Parathyroid adenoma (tissue), 2 donors: ENCODE data around the gene SOBP.

Source experiments
- H2AFZ ChIP-seq: fragments of 300-600 bp; sonication (generic); one replicate; pipeline ENCODE4 v1.7.0; 2017; ENCODE audit warnings: antibody characterized with exemption, mild to moderate bottlenecking
- H3K27ac ChIP-seq: fragments of 300-600 bp; sonication (generic); one replicate; pipeline ENCODE4 v1.7.0; 2017
- H3K27me3 ChIP-seq: fragments of 300-600 bp; sonication (generic); one replicate; pipeline ENCODE4 v1.7.0; 2017; ENCODE audit warnings: low read length; ENCODE audit not compliant: control insufficient read depth, insufficient read depth
- H3K36me3 ChIP-seq: fragments of 300-600 bp; sonication (generic); one replicate; pipeline ENCODE4 v1.7.0; 2017; ENCODE audit warnings: low read length; ENCODE audit not compliant: control insufficient read depth, insufficient read depth
- H3K4me1 ChIP-seq: fragments of 300-600 bp; sonication (generic); one replicate; pipeline ENCODE4 v1.7.0; 2017; ENCODE audit warnings: control low read depth
- H3K4me2 ChIP-seq: fragments of 300-600 bp; sonication (generic); one replicate; pipeline ENCODE4 v1.7.0; 2017; ENCODE audit warnings: low read length
- H3K4me3 ChIP-seq: fragments of 300-600 bp; sonication (generic); one replicate; pipeline ENCODE4 v1.7.0; 2017; ENCODE audit warnings: low read depth, low read length
- H3K79me2 ChIP-seq: fragments of 300-600 bp; sonication (generic); one replicate; pipeline ENCODE4 v1.7.0; 2017; ENCODE audit warnings: control low read depth
- H3K9ac ChIP-seq: fragments of 300-600 bp; sonication (generic); one replicate; pipeline ENCODE4 v1.7.0; 2017; ENCODE audit warnings: mild to moderate bottlenecking
- H3K9me3 ChIP-seq: fragments of 300-600 bp; sonication (generic); one replicate; pipeline ENCODE4 v1.7.0; 2017; ENCODE audit warnings: low read length; ENCODE audit not compliant: control insufficient read depth
- CTCF ChIP-seq: fragments of 300-600 bp; sonication (generic); IDR thresholded peaks from one replicate; pipeline ENCODE4 v1.7.0; 2017; ENCODE audit warnings: antibody characterized with exemption, mild to moderate bottlenecking
- donor health status: primary hyperparathyroidism.

The SOBP gene

GRCh38 chr6:107569473-107569872, 79.6 kb downstream of the SOBP start:
- Histone ChIP-seq H2AFZ (no peak overlapping the region), H3K36me3 (no peaks in the 10 kb centered on the region), H3K4me3 (no peak overlapping the region), H3K4me1 (peaks cover 4% of the 10 kb centered on the region), H3K9me3 (no peaks in the 10 kb centered on the region), H3K4me2 (no peak overlapping the region), H3K27ac (no peak overlapping the region), H3K9ac (no peak overlapping the region), H3K27me3 (no peaks in the 10 kb centered on the region), H3K79me2 (peaks cover 16% of the 10 kb centered on the region)
- TF ChIP-seq CTCF = no peak

GRCh38 chr6:107571354-107571753, 81.4 kb downstream of the SOBP start:
- no peak overlapping the region for H3K9ac ChIP-seq
- H3K79me2 ChIP-seq = peaks cover 22% of the 10 kb centered on the region

GRCh38 chr6:107572886-107573285, 83.0 kb downstream of the SOBP start:
- no peak for TF ChIP-seq CTCF
- H3K79me2 ChIP-seq = peaks cover 26% of the 10 kb centered on the region
- peaks cover 4% of the 10 kb centered on the region for H3K4me1 ChIP-seq
- no peak overlapping the region for H2AFZ ChIP-seq
- H3K4me3 ChIP-seq = no peak overlapping the region
- H3K4me2 ChIP-seq = no peak overlapping the region
- H3K27ac ChIP-seq = no peak overlapping the region
- H3K27me3 ChIP-seq = no peaks in the 10 kb centered on the region
- no peaks in the 10 kb centered on the region for H3K36me3 ChIP-seq
- no peaks in the 10 kb centered on the region for H3K9me3 ChIP-seq
- H3K9ac ChIP-seq = no peak overlapping the region

More at GRCh38 chr6:107571354-107571753, 81.4 kb downstream of the SOBP start:
- TF ChIP-seq CTCF = no peak
- no peak overlapping the region for H3K27ac ChIP-seq
- no peak overlapping the region for H3K4me2 ChIP-seq
- H3K4me1 ChIP-seq = peaks cover 4% of the 10 kb centered on the region
- no peak overlapping the region for H2AFZ ChIP-seq
- H3K36me3 ChIP-seq = no peaks in the 10 kb centered on the region
- H3K4me3 ChIP-seq = no peak overlapping the region
- no peaks in the 10 kb centered on the region for H3K27me3 ChIP-seq
- no peaks in the 10 kb centered on the region for H3K9me3 ChIP-seq

- Histone ChIP-seq H3K9ac (no peak overlapping the region), H3K36me3 (no peaks in the 10 kb centered on the region), H2AFZ (no peak overlapping the region), H3K4me2 (no peak overlapping the region), H3K27ac (no peak overlapping the region), H3K79me2 (peaks cover 26% of the 10 kb centered on the region), H3K4me3 (no peak overlapping the region), H3K27me3 (no peaks in the 10 kb centered on the region), H3K9me3 (no peaks in the 10 kb centered on the region), H3K4me1 (peaks cover 4% of the 10 kb centered on the region)
- no peak for TF ChIP-seq CTCF
Observed at GRCh38 chr6:107574856-107575255, 84.9 kb downstream of the SOBP start.

GRCh38 chr6:107576852-107577251, 86.9 kb downstream of the SOBP start:
- Histone ChIP-seq H3K4me3 (no peak overlapping the region), H2AFZ (no peak overlapping the region), H3K4me1 (no peaks in the 10 kb centered on the region), H3K4me2 (no peak overlapping the region), H3K27ac (no peak overlapping the region), H3K79me2 (peaks cover 19% of the 10 kb centered on the region), H3K27me3 (no peaks in the 10 kb centered on the region), H3K36me3 (no peaks in the 10 kb centered on the region), H3K9ac (no peak overlapping the region), H3K9me3 (no peaks in the 10 kb centered on the region)
- no peak for TF ChIP-seq CTCF
